Neuronal stem cell (in vitro differentiated cells): Measurements from ENCODE around the gene ADGRE1.

Experiments
- DNase-seq: peaks from one replicate; pipeline ENCODE4 v3.0.0-alpha.2; 2013; ENCODE audit warnings: low spot score
- H2AFZ ChIP-seq: one replicate; pipeline ENCODE4 v1.6.1; 2013; ENCODE audit warnings: mild to moderate bottlenecking, low read length, inconsistent platforms
- H2AK5ac ChIP-seq: 2 replicates; pipeline ENCODE4 v1.6.1; 2013; ENCODE audit warnings: low read depth, mild to moderate bottlenecking, inconsistent platforms, low read length, moderate library complexity, mixed read lengths
- H2BK120ac ChIP-seq: 2 replicates; pipeline ENCODE4 v1.6.1; 2013; ENCODE audit warnings: low read depth, mild to moderate bottlenecking, inconsistent platforms, low read length, moderate library complexity, mixed read lengths
- H2BK12ac ChIP-seq: one replicate; pipeline ENCODE4 v1.6.1; 2013; ENCODE audit warnings: low read length, inconsistent platforms
- H2BK15ac ChIP-seq: 2 replicates; pipeline ENCODE4 v1.6.1; 2013; ENCODE audit warnings: mild to moderate bottlenecking, low read length, inconsistent platforms, mixed read lengths
- H2BK5ac ChIP-seq: one replicate; pipeline ENCODE4 v1.6.1; 2013; ENCODE audit warnings: inconsistent platforms, mild to moderate bottlenecking, low read length, moderate library complexity
- H3K14ac ChIP-seq: one replicate; pipeline ENCODE4 v1.6.1; 2013; ENCODE audit warnings: low read length, inconsistent platforms
- H3K18ac ChIP-seq: 2 replicates; pipeline ENCODE4 v1.6.1; 2013; ENCODE audit warnings: low read length, inconsistent platforms
- H3K23ac ChIP-seq: 2 replicates; pipeline ENCODE4 v1.6.1; 2013; ENCODE audit warnings: low read depth, mild to moderate bottlenecking, mixed read lengths, low read length, inconsistent platforms; ENCODE audit not compliant: poor library complexity
- H3K27ac ChIP-seq: replicated peaks from 3 replicates; pipeline ENCODE4 v1.5.1; 2013; ENCODE audit warnings: low read length, inconsistent platforms
- H3K27me3 ChIP-seq, 3 experiments: 2 replicates each; pipeline ENCODE4 v1.6.1; 2013; ENCODE audit warnings: low read length in 3 of 3, mild to moderate bottlenecking in 2 of 3, inconsistent platforms in 1 of 3, low read depth in 1 of 3, mixed read lengths in 1 of 3, moderate library complexity in 1 of 3; ENCODE audit not compliant: control insufficient read depth in 3 of 3, insufficient read depth in 3 of 3
- H3K36me3 ChIP-seq, 2 donors: replicated peaks in 1 of 2; 2 replicates each; pipeline ENCODE4 v1.6.1; 2013; ENCODE audit warnings: low read length in 2 of 2; ENCODE audit not compliant: control insufficient read depth in 2 of 2, insufficient read depth in 2 of 2
- H3K4ac ChIP-seq: 2 replicates; pipeline ENCODE4 v1.6.1; 2013; ENCODE audit warnings: inconsistent platforms, mild to moderate bottlenecking, low read length, moderate library complexity
- H3K4me1 ChIP-seq, 2 donors: 1 replicate in 1 of 2; 2 replicates in 1 of 2; pipeline ENCODE4 v1.6.1; 2013; ENCODE audit warnings: low read length in 2 of 2, low read depth in 1 of 2; ENCODE audit not compliant: control insufficient read depth in 2 of 2, insufficient read depth in 1 of 2
- H3K4me2 ChIP-seq: one replicate; pipeline ENCODE4 v1.6.1; 2013; ENCODE audit warnings: mild to moderate bottlenecking, low read length, inconsistent platforms; ENCODE audit not compliant: insufficient read depth, poor library complexity, severe bottlenecking
- H3K4me3 ChIP-seq, 2 donors: 2 replicates each; pipeline ENCODE4 v1.5.1; 2013; ENCODE audit warnings: low read length in 2 of 2, mild to moderate bottlenecking in 2 of 2, inconsistent platforms in 1 of 2, moderate library complexity in 1 of 2
- H3K79me1 ChIP-seq: one replicate; pipeline ENCODE4 v1.6.1; 2013; ENCODE audit warnings: low read depth, mild to moderate bottlenecking, inconsistent platforms, low read length, moderate library complexity
- H3K9ac ChIP-seq: one replicate; pipeline ENCODE4 v1.6.1; 2013; ENCODE audit warnings: mild to moderate bottlenecking, low read depth, low read length, inconsistent platforms; ENCODE audit not compliant: poor library complexity
- H3K9me3 ChIP-seq, 2 donors: replicated peaks in 1 of 2; 2 replicates each; pipeline versions ENCODE3 to v1.6.1; 2013; ENCODE audit warnings: low read length in 2 of 2, mild to moderate bottlenecking in 2 of 2, inconsistent platforms in 1 of 2, low read depth in 1 of 2, mixed read lengths in 1 of 2, moderate library complexity in 1 of 2; ENCODE audit not compliant: control insufficient read depth in 2 of 2, insufficient read depth in 1 of 2
- H4K8ac ChIP-seq: one replicate; pipeline ENCODE4 v1.6.1; 2013; ENCODE audit warnings: low read depth, mild to moderate bottlenecking, inconsistent platforms, low read length, moderate library complexity
- H4K91ac ChIP-seq: one replicate; pipeline ENCODE4 v1.6.1; 2013; ENCODE audit warnings: low read length, low read depth, mild to moderate bottlenecking, inconsistent platforms; ENCODE audit not compliant: poor library complexity
- WGBS, 2 donors: extraction: QIAGEN DNeasy Blood & Tissue Kit; methylation state at CpG; one replicate each; pipeline ENCODE4 v1.1.7; 2013; ENCODE audit warnings: missing lambda C conversion rate in 2 of 2, mixed read lengths in 1 of 2; ENCODE audit not compliant: insufficient read length in 2 of 2, insufficient replicate concordance in 1 of 2; ENCODE audit errors: extremely low coverage in 2 of 2; 5-methylcytosine and 5-hydroxymethylcytosine counted together

The ADGRE1 gene

GRCh38 chr19:6861683-6862286 lies 25.6 kb upstream of the ADGRE1 start:
- Histone ChIP-seq H3K4me1 (no peaks in the 10 kb centered on the region), H4K8ac (no peak overlapping the region), H3K79me1 (no peaks in the 10 kb centered on the region), H3K9ac (no peak overlapping the region), H3K14ac (no peak overlapping the region), H3K4me3 (peak overlapping the region in 1 of 2 donors; percentile 50), H3K36me3 (no peaks in the 10 kb centered on the region), H3K4ac (no peak overlapping the region), H3K27ac (no peak overlapping the region), H2AFZ (no peak overlapping the region), H4K91ac (no peak overlapping the region), H2BK12ac (no peak overlapping the region), H2BK120ac (no peak overlapping the region), H2BK15ac (no peak overlapping the region), H3K27me3 (peaks cover 0 to 5% (median 0%) of the 10 kb centered on the region in 3 experiments), H3K4me2 (no peak overlapping the region), H3K9me3 (no peaks in the 10 kb centered on the region), H3K23ac (no peak overlapping the region), H3K18ac (no peak overlapping the region), H2AK5ac (no peak overlapping the region), H2BK5ac (no peak overlapping the region)
- no peak for DNase-seq
- no CpG with 5 or more reads among the region's 10 CpGs for WGBS, 2 donors

- peak; percentile 63 for DNase-seq
- no peak overlapping the region for H2BK15ac ChIP-seq
- no peak overlapping the region for H2AFZ ChIP-seq
- peaks cover 0 to 5% (median 0%) of the 10 kb centered on the region in 3 experiments for H3K27me3 ChIP-seq
- no peak overlapping the region for H4K91ac ChIP-seq
- H3K4ac ChIP-seq = no peak overlapping the region
- no peaks in the 10 kb centered on the region for H3K9me3 ChIP-seq
- no peak overlapping the region for H3K18ac ChIP-seq
- no peak overlapping the region for H3K4me3 ChIP-seq
- H3K79me1 ChIP-seq = no peaks in the 10 kb centered on the region
- no CpG with 5 or more reads among the region's 16 CpGs for WGBS, 2 donors
- no peak overlapping the region for H3K27ac ChIP-seq
- no peak overlapping the region for H2BK120ac ChIP-seq
- no peak overlapping the region for H3K14ac ChIP-seq
- no peak overlapping the region for H3K4me2 ChIP-seq
- no peak overlapping the region for H4K8ac ChIP-seq
- H3K9ac ChIP-seq = no peak overlapping the region
- no peak overlapping the region for H2BK12ac ChIP-seq
- no peak overlapping the region for H2BK5ac ChIP-seq
- no peaks in the 10 kb centered on the region for H3K4me1 ChIP-seq
- H3K23ac ChIP-seq = no peak overlapping the region
- no peak overlapping the region for H2AK5ac ChIP-seq
- no peaks in the 10 kb centered on the region for H3K36me3 ChIP-seq
Measured at GRCh38 chr19:6862673-6863078, 24.7 kb upstream of the ADGRE1 start.

- Histone ChIP-seq H3K36me3 (no peaks in the 10 kb centered on the region), H3K14ac (no peak overlapping the region), H3K9me3 (no peaks in the 10 kb centered on the region), H2BK120ac (no peak overlapping the region), H3K27me3 (peaks cover 0 to 5% (median 0%) of the 10 kb centered on the region in 3 experiments), H3K4ac (no peak overlapping the region), H4K91ac (no peak overlapping the region), H3K9ac (no peak overlapping the region), H2BK5ac (no peak overlapping the region), H3K4me3 (no peak overlapping the region), H3K4me2 (no peak overlapping the region), H3K18ac (no peak overlapping the region), H3K27ac (no peak overlapping the region), H2AK5ac (no peak overlapping the region), H4K8ac (no peak overlapping the region), H3K79me1 (no peaks in the 10 kb centered on the region), H3K23ac (no peak overlapping the region), H2BK15ac (no peak overlapping the region), H2BK12ac (no peak overlapping the region), H2AFZ (no peak overlapping the region), H3K4me1 (no peaks in the 10 kb centered on the region)
- no CpG with 5 or more reads among the region's 9 CpGs for WGBS, 2 donors
- no peak for DNase-seq
Measured at GRCh38 chr19:6864325-6864940, 22.9 kb upstream of the ADGRE1 start.

- Histone ChIP-seq H3K27ac (no peak overlapping the region), H3K27me3 (peaks cover 0 to 5% (median 0%) of the 10 kb centered on the region in 3 experiments), H2BK120ac (no peak overlapping the region), H3K4ac (no peak overlapping the region), H3K18ac (no peak overlapping the region), H4K91ac (no peak overlapping the region), H2BK12ac (no peak overlapping the region), H4K8ac (no peak overlapping the region), H3K9me3 (no peaks in the 10 kb centered on the region), H3K79me1 (no peaks in the 10 kb centered on the region), H3K36me3 (no peaks in the 10 kb centered on the region), H3K23ac (no peak overlapping the region), H3K14ac (no peak overlapping the region), H2BK5ac (no peak overlapping the region), H2BK15ac (no peak overlapping the region), H3K4me2 (no peak overlapping the region), H2AFZ (no peak overlapping the region), H3K9ac (no peak overlapping the region), H2AK5ac (no peak overlapping the region), H3K4me3 (no peak overlapping the region), H3K4me1 (no peaks in the 10 kb centered on the region)
- no peak for DNase-seq
- no CpG with 5 or more reads among the region's 10 CpGs for WGBS, 2 donors
Measured at GRCh38 chr19:6865849-6866248, 21.5 kb upstream of the ADGRE1 start.
